ENCODE results near the gene GLCE. TPM values are rescaled to one million over a fixed set of nuclear protein-coding genes. Genes with fewer than 3 reads are reported as not detected.

GLCE gene
- total RNA-seq, 1 experiment from 2014 or later: 22.8 TPM

DNA sequence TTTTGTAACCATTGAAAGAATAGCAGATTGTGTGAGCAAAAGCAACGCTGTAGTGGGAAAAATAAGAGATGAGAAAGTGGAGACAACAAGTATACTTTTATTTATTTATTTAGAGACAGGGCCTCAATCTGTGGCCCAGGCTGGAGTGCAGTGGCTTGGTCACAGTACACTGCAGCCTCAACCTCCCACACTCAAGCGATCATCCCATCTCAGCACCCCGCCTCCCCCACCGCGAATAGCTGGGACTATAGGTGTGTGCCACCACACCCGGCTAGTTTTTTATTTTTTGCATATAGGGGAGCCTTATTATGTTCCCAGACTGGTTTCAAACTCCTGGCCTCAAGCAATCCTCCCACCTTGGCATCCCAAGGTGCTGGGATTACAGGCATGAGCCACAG lies 1.6 kb upstream of the GLCE start:
- Histone ChIP-seq H3K36me3 (ENCODE audit: control insufficient read depth, insufficient read depth, low read length) (no peaks in the 10 kb centered on the region; the same call in 1 of the 2 replicates), H3K27ac (ENCODE audit: low read length) (no peak overlapping the region), H3K27me3 (ENCODE audit: control insufficient read depth, insufficient read depth, low read length) (peaks cover 3% of the 10 kb centered on the region; the same call in 1 of the 2 replicates), H3K4me1 (ENCODE audit: control insufficient read depth, insufficient read depth, low read length) (peaks cover 9% of the 10 kb centered on the region), H3K9me3 (ENCODE audit: control insufficient read depth, insufficient read depth, low read depth, low read length) (no peaks in the 10 kb centered on the region), H3K4me3 (ENCODE audit: low read depth in 2 of 2, low read length in 2 of 2) (no peak overlapping the region)
- TF ChIP-seq POLR2AphosphoS5 (IDR thresholded peaks at IDR 0.05; ENCODE audit: low read depth, low read length): no peak
- TF ChIP-seq TCF7L2 (IDR thresholded peaks at IDR 0.05; ENCODE audit: low read depth, low read length): no peak
- no peak for ATAC-seq
- in situ Hi-C loops (cut with HindIII; ENCODE audit: low pct_unique_long_range_greater_than_20kb, low sequenced_read_pairs) (no loop called here), intact Hi-C loops (cut with micrococcal nuclease; ENCODE audit: unreplicated experiment) (no loop called here)
- no peak for DNase-seq (ENCODE audit: low read depth, low spot score)
- ChIA-PET POLR2A (interaction anchor here (0.6 kb wide), 2 partner anchors 881 to 1782 kb away, joined by 3 read pairs; no protein-coding TSS in a partner anchor), CTCF (no interaction called here)
- no TSS peak for BruUV-seq (replicated peaks)

DNA sequence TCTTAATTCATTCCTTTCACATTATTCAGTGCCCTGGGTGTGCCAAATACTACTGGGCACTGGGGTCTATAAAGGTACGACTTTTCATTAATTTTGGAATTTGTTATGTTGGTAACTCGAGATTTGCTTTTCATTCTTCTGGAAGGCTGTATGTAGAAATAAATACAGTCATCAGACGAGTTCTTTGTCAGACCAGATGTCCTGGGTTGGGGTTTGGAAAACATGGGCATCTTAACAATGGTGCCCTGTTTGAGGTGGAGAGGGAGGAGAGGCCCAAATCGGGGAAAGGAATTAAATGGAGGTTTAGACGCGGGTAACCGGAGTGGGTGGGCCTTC lies 662 bp upstream of the GLCE start:
- no peaks in the 10 kb centered on the region; the same call in 1 of the 2 replicates for H3K36me3 ChIP-seq (ENCODE audit: control insufficient read depth, insufficient read depth, low read length)
- peaks cover 9% of the 10 kb centered on the region for H3K4me1 ChIP-seq (ENCODE audit: control insufficient read depth, insufficient read depth, low read length)
- BruUV-seq (replicated peaks): no TSS peak
- no peaks in the 10 kb centered on the region for H3K27me3 ChIP-seq (ENCODE audit: control insufficient read depth, insufficient read depth, low read length)
- no peaks in the 10 kb centered on the region for H3K9me3 ChIP-seq (ENCODE audit: control insufficient read depth, insufficient read depth, low read depth, low read length)
- CTCF ChIA-PET: no interaction called here
- intact Hi-C loops (cut with micrococcal nuclease; ENCODE audit: unreplicated experiment): no loop called here
- TF ChIP-seq TCF7L2 (IDR thresholded peaks at IDR 0.05; ENCODE audit: low read depth, low read length) (no peak), POLR2AphosphoS5 (IDR thresholded peaks at IDR 0.05; ENCODE audit: low read depth, low read length) (no peak), SIN3A (IDR thresholded peaks at IDR 0.05; ENCODE audit: borderline replicate concordance, insufficient read depth, low read depth, low read length) (no peak)
- TF ChIP-seq, protein P1, sequence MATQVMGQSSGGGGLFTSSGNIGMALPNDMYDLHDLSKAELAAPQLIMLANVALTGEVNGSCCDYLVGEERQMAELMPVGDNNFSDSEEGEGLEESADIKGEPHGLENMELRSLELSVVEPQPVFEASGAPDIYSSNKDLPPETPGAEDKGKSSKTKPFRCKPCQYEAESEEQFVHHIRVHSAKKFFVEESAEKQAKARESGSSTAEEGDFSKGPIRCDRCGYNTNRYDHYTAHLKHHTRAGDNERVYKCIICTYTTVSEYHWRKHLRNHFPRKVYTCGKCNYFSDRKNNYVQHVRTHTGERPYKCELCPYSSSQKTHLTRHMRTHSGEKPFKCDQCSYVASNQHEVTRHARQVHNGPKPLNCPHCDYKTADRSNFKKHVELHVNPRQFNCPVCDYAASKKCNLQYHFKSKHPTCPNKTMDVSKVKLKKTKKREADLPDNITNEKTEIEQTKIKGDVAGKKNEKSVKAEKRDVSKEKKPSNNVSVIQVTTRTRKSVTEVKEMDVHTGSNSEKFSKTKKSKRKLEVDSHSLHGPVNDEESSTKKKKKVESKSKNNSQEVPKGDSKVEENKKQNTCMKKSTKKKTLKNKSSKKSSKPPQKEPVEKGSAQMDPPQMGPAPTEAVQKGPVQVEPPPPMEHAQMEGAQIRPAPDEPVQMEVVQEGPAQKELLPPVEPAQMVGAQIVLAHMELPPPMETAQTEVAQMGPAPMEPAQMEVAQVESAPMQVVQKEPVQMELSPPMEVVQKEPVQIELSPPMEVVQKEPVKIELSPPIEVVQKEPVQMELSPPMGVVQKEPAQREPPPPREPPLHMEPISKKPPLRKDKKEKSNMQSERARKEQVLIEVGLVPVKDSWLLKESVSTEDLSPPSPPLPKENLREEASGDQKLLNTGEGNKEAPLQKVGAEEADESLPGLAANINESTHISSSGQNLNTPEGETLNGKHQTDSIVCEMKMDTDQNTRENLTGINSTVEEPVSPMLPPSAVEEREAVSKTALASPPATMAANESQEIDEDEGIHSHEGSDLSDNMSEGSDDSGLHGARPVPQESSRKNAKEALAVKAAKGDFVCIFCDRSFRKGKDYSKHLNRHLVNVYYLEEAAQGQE (IDR thresholded peaks at IDR 0.05; ENCODE audit: insufficient read depth in 1 of 2, low read depth in 2 of 2, low read length in 1 of 2): no peak
- TF ChIP-seq, protein P2, sequence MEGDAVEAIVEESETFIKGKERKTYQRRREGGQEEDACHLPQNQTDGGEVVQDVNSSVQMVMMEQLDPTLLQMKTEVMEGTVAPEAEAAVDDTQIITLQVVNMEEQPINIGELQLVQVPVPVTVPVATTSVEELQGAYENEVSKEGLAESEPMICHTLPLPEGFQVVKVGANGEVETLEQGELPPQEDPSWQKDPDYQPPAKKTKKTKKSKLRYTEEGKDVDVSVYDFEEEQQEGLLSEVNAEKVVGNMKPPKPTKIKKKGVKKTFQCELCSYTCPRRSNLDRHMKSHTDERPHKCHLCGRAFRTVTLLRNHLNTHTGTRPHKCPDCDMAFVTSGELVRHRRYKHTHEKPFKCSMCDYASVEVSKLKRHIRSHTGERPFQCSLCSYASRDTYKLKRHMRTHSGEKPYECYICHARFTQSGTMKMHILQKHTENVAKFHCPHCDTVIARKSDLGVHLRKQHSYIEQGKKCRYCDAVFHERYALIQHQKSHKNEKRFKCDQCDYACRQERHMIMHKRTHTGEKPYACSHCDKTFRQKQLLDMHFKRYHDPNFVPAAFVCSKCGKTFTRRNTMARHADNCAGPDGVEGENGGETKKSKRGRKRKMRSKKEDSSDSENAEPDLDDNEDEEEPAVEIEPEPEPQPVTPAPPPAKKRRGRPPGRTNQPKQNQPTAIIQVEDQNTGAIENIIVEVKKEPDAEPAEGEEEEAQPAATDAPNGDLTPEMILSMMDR (IDR thresholded peaks at IDR 0.05): no peak
- H3K27ac ChIP-seq (ENCODE audit: low read length): peak overlapping the region; percentile 79
- ATAC-seq: no peak
- DNase-seq (ENCODE audit: low read depth, low spot score): no peak
- POLR2A ChIA-PET: no interaction called here
- in situ Hi-C loops (cut with HindIII; ENCODE audit: low pct_unique_long_range_greater_than_20kb, low sequenced_read_pairs): no loop called here
- peak overlapping the region; percentile 72 to 93 for H3K4me3 ChIP-seq (ENCODE audit: low read depth in 2 of 2, low read length in 2 of 2)

DNA sequence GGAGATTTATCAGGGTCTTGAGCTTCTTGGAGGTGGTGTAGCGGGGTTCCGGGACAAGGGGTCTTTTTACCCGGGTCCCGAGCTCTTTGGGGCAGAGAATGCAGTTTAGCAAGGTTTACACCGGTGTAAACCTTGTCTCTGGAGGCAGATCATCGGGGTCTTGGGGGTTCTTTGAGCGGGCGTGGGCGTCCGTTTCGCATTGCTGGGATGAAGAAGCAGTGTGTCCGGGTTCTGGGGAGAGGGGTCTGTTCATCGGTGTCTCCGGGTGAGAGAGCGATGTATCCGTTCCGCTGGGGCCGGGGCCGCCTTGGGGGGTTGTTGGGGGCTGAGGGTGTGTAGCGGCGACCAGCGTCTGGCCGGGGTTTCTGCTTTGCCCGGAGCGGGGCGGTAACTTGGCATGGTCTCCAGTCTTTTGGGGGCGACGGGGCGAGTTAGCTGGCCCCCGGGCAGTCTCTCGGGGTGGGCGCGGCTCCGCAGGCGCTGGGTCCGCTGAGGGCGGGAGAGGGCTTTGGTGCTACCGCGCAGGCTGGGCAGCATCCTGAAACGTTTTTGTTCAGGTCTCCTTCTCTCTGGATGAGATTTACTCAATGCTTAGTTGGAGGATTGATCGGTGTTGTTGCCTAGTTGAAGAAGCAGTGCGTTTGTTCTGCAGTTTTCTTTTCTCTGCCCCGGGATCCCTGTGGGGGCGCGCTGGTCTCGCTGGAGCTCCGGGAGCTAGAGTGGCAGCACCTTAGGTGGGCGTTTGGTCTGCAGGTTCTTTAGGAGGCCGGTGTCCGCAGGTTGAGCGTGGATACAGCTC lies 843 bp downstream of the GLCE start:
- peak overlapping the region; percentile 80 for H3K27ac ChIP-seq (ENCODE audit: low read length)
- H3K36me3 ChIP-seq (ENCODE audit: control insufficient read depth, insufficient read depth, low read length): no peaks in the 10 kb centered on the region; the same call in 1 of the 2 replicates
- peaks cover 9% of the 10 kb centered on the region for H3K4me1 ChIP-seq (ENCODE audit: control insufficient read depth, insufficient read depth, low read length)
- POLR2A ChIA-PET: interaction anchor here (0.5 to 1.3 kb wide), 2 partner anchors 17 to 253 kb away, joined by 4 read pairs; partner anchors contain the start of gene KIF23
- no peak for DNase-seq (ENCODE audit: low read depth, low spot score)
- CTCF ChIA-PET: interaction anchor here (0.6 to 0.8 kb wide), 2 partner anchors 20 to 83 kb away, joined by 8 to 10 read pairs; no protein-coding TSS in a partner anchor
- no TSS peak for BruUV-seq (replicated peaks)
- intact Hi-C loops (cut with micrococcal nuclease; ENCODE audit: unreplicated experiment): no loop called here
- peak; percentile 61 for ATAC-seq
- in situ Hi-C loops (cut with HindIII; ENCODE audit: low pct_unique_long_range_greater_than_20kb, low sequenced_read_pairs): no loop called here
- peak overlapping the region; percentile 72 to 93 for H3K4me3 ChIP-seq (ENCODE audit: low read depth in 2 of 2, low read length in 2 of 2)
- H3K9me3 ChIP-seq (ENCODE audit: control insufficient read depth, insufficient read depth, low read depth, low read length): no peaks in the 10 kb centered on the region
- TF ChIP-seq, protein P1 (IDR thresholded peaks at IDR 0.05; ENCODE audit: insufficient read depth in 1 of 2, low read depth in 2 of 2, low read length in 1 of 2): no peak
- TF ChIP-seq, protein P2 (IDR thresholded peaks at IDR 0.05): peak; percentile 73
- no peaks in the 10 kb centered on the region for H3K27me3 ChIP-seq (ENCODE audit: control insufficient read depth, insufficient read depth, low read length)
